Motor neuron (in vitro differentiated cells): ENCODE measurements around the gene PSTK. TPM values are rescaled to one million over a fixed set of nuclear protein-coding genes. Genes with fewer than 3 reads are reported as not detected.

Experiments used
- ATAC-seq, 8 experiments: fragments of 200-7000 bp; cut with Tn5 transposase; replicated peaks in 6 of 8; 2 replicates each; pipeline ENCODE4 v1.8.0; 2021; ENCODE audit warnings: mild to moderate bottlenecking in 8 of 8, moderate library complexity in 8 of 8
- H3K27ac ChIP-seq, 2 donors: fragments of 250-450 bp; sonication (Bioruptor Pico); 2 replicates each; pipeline ENCODE4 v1.9.0; 2021; ENCODE audit warnings: antibody characterized with exemption in 2 of 2, mild to moderate bottlenecking in 2 of 2, moderate library complexity in 1 of 2
- H3K4me1 ChIP-seq, 2 donors: fragments of 250-450 bp; sonication (Bioruptor Pico); replicated peaks in 1 of 2; 2 replicates each; pipeline ENCODE4 v1.6.1; 2021; ENCODE audit warnings: antibody characterized with exemption in 2 of 2, mild to moderate bottlenecking in 2 of 2, moderate library complexity in 1 of 2
- H3K4me3 ChIP-seq, 5 donors: fragments of 250-450 bp; sonication (Bioruptor Pico); 2 replicates each; pipeline ENCODE4 v1.9.0; 2021; ENCODE audit warnings: antibody characterized with exemption in 5 of 5, mild to moderate bottlenecking in 5 of 5, moderate library complexity in 4 of 5
- WGBS, 10 experiments: fragments of 450-650 bp; shearing (Covaris generic); methylation state at CpG; one replicate each; pipeline ENCODE4 v1.0.0; 2022; 5-methylcytosine and 5-hydroxymethylcytosine counted together
- in situ Hi-C, 9 experiments: fragments of 400-800 bp; cut with MboI; loops; one replicate each; pipeline ENCODE4 v1.15.0; 2021; ENCODE audit warnings: low sequenced_read_pairs in 9 of 9, low pct_unique_long_range_greater_than_20kb in 2 of 9; ENCODE audit not compliant: unreplicated experiment in 9 of 9
- total RNA-seq, 8 experiments: library from RNA; unstranded; fragments of 300-600 nt; gene quantifications; 2 replicates each; pipeline versions ENCODE4 v1.2.3 to v1.2.4, GENCODE V29; 2022

The PSTK gene
- total RNA-seq, 8 experiments from 2014 or later: 5.6 to 10.3 (median 9.1) TPM

DNA sequence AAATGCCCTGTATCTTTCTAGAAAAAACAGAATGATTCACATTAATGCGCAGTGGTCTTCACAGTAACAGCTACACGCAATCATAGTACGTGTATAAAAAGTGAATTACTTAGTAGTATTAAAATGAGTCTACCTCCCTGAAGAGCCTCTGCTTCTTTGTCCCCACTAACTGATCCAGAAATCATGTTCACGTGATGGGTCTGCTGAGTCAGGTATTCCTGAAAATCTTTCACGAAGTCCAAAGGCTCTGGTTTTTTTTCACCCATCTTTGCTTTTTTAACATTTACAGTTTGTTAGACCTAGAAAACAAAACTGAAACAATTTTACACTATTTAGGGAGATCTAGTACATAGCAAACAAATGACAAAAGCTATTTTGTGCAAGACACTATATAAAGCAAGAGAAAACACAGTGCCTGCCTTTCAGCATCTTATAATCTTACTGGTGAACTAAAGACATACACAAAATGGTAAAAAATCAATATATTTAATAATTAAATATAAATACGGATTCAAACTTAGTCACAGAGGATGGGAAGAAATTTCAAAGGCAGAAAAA, 18.2 kb downstream of the PSTK start:
- in situ Hi-C loops: no loop called here
- ATAC-seq: no peak
- H3K4me3 ChIP-seq: no peak overlapping the region
- no peak overlapping the region for H3K27ac ChIP-seq
- no peaks in the 10 kb centered on the region for H3K4me1 ChIP-seq
- 74 to 96% (median 90%) methylated on average over 3 to 6 of the region's 6 CpGs for WGBS, 10 experiments

DNA sequence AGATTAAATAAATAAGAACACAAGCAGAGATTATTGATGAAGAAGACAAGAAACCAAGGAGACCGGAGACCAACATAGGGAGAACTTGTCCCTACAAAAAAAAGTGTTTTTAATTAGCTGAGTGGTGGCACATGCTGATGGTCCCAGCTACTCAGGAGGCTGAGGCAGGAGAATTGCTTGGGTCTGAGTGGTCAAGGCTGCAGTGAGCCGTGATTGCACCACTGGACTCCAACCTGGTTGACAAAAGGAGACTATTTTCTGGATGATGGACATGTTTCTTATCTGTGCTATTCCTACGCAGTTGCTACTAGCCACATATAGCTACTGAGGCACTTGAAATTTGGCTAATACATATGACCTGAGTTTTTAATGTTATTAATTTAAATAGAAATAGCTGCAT, 18.7 kb downstream of the PSTK start:
- Histone ChIP-seq H3K4me3 (no peak overlapping the region), H3K27ac (no peak overlapping the region), H3K4me1 (no peaks in the 10 kb centered on the region)
- WGBS, 10 experiments: 85 to 100% (median 95%) methylated on average over 1 to 3 of the region's 3 CpGs; no CpG with 5 or more reads in 1 of the 10 experiments
- in situ Hi-C loops: no loop called here
- ATAC-seq: no peak

DNA sequence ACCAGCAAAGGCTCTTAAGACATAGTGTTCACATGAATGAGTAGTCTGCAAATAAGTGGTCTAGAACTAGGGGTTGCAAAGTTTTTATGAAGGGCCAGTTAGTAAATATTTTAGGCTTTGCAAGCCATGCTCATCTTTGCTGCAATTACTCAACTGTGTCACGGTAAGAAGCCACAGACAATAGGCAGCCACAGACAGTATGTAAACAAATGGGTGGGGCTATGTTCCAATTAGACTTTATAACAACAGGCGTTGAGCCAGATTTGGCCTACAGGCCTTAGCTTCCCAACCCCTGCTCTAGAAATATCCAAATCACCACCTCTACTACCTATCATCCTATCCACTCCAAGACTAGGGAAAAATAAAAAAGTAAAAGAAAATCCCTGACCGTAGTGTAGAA, 19.1 kb downstream of the PSTK start:
- ATAC-seq: peak in 4 of 8 experiments; percentile 52 to 88 (median 70)
- 28 to 100% (median 60%) methylated on average over 1 to 3 of the region's 3 CpGs for WGBS, 10 experiments
- H3K4me1 ChIP-seq: no peaks in the 10 kb centered on the region
- in situ Hi-C loops: no loop called here
- H3K4me3 ChIP-seq: no peak overlapping the region
- no peak overlapping the region for H3K27ac ChIP-seq

DNA sequence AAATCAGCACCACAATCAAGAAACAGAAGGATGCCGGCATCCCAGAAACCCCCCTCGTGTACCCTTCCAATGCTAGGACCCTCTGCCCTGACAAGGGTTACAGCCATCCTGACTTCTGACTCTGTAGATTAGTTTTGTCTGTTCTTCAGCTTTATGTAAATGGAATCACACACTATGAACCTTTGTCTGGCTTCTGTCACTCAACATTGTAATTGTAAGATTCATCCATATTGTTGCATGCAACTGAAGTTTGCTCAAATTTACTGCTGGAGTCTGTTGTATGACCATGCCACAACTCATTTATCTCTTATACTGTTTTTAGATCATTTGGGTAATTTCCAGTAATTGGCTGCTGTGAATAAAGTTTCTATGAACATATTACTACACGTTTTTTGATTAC, 20.0 kb downstream of the PSTK start:
- in situ Hi-C loops: no loop called here
- 20 to 100% (median 79%) methylated on average over 1 to 3 of the region's 3 CpGs for WGBS, 10 experiments
- Histone ChIP-seq H3K4me1 (no peaks in the 10 kb centered on the region), H3K27ac (no peak overlapping the region), H3K4me3 (no peak overlapping the region)
- ATAC-seq: no peak

DNA sequence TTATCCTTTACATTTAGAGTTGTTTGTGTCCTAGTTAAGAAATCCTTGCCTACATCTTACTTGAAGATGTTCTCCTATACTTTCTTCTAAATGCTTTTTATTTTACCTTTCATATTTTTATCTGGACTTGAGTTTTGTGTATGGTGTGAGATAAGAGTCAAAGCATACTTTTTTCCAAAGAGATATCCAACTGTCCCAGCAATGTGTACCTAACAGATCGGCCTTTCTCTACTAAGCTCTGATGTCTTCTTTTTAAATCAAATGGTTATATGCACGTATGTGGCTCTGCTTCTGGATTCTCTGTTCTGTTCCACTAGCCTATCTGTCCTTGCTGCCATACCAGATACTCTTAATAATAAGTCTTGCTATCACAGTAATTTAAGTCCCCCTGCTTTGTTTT, 21.2 kb downstream of the PSTK start:
- in situ Hi-C loops: no loop called here

DNA sequence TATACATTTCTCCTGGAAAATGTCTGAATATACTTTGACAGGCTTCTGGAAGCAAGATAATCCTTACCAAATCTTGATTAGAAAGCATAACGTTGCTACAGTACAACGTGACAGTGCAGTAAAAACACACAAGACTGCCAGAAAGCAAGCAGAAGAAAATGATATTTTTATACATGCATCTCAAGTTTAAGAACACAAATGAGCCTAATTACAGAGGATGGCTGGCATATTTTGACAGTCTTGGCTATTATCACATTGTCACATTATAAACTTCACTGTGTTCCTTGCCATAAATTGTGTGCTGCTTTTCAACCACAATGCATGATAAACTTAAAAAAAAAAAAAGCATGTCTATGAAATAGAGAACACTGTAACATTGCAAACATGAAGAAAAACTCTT, 24.1 kb downstream of the PSTK start:
- Histone ChIP-seq H3K4me1 (peaks cover 5 to 10% of the 10 kb centered on the region in 2 donors), H3K27ac (no peak overlapping the region), H3K4me3 (no peak overlapping the region)
- ATAC-seq: no peak
- in situ Hi-C loops: no loop called here
- 38 to 100% (median 83%) methylated on average over 2 of the region's 2 CpGs for WGBS, 10 experiments

More for the DNA sequence above, 21.2 kb downstream of the PSTK start:
- Histone ChIP-seq H3K4me1 (no peaks in the 10 kb centered on the region), H3K27ac (no peak overlapping the region), H3K4me3 (no peak overlapping the region)
- 84 to 100% (median 94%) methylated on average over 1 to 2 of the region's 2 CpGs for WGBS, 10 experiments
- no peak for ATAC-seq

DNA sequence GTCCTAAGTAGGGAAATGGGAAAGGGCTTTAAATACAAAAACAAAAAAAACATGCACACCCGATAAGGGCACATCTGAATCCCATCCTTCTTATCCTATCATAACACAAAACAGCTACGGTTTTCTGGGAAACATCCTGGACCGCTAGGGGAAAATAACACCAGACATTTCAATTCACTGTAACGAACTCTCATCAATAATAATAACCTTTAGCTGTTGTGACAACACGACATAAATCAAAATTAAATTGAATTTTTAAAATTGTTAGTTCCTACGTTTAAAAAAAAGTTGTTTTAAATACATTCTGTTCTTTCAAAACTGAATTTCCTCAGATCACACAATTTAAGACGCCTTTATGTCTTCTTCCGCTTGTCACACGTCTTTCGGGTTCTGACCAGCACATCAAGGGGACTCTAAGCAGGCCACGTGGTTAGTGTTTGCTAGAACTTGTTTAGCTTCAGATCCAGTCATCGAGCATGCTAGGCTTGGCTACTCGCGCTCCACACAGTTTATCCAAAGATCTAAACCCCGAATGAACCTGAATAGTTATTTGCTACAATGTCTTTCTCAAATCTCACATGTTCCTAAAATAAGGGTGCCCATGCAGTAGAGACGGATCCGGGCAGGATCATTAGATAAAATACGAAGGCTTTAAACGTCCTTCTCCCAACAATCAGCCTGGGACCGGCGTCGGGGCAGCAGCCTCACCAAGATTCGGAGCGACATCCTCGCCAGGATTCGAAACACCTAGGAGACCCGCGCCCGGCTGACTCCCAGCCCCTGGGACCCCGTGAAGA, 27.6 kb downstream of the PSTK start:
- Histone ChIP-seq H3K27ac (peak overlapping the region; percentile 86 to 95), H3K4me1 (peaks cover 8 to 16% of the 10 kb centered on the region in 2 donors), H3K4me3 (peak overlapping the region; percentile 82 to 92 (median 88))
- peak in 6 of 8 experiments; percentile 19 to 50 (median 28) for ATAC-seq
- in situ Hi-C loops: no loop called here
- WGBS, 10 experiments: 0 to 24% (median 8%) methylated on average over 2 to 17 of the region's 30 CpGs

DNA sequence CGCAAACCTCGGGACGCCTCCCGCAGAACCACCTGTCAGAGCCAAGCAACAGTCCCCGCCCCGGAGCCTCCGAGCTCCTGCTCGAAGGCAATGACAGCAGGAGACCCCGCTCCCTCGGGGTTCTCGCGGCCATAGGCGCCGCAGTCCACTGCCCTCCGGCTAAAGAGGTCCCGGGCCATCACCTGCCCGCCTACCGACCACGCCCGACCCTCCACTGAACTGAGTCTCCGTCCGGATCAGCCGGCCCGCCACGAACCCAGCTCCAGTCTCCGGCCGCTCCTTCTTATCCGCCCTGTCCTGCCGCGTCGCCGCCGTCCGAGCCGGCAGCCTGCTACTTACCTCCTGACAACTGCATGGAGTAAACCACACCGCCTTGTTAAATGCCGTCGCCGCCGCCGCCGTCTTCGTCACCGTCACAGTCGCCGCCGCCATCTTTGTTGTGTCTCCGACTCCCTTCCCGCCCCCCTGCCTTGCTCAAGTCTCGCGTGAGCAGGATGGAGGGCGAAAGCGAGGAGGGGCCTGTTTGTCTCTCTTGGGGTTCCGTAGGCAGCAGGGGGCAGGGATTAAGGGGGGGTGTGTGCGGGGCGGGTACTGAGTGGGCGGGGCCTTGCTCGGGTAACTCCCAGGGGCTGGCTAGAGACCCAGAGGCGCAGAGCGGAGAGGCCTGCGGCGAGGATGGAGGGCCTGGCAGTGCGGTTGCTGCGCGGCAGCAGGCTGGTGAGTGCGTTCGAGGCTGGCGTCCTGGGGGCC, 28.3 kb downstream of the PSTK start, which contains the start of the genes ACADSB and IKZF5:
Gene ACADSB, plus strand, starts transcription at position 652 of the 750 bp plus-strand sequence. Its CDS starts 24 bp downstream, at position 676.
Gene IKZF5, minus strand, starts transcription at position 441 of the 750 bp plus-strand sequence. CDS start 10,170 bp downstream, outside the sequence.
- Histone ChIP-seq H3K27ac (peak within 1 kb of the TSS; percentile 86 to 95), H3K4me1 (peaks cover 8 to 16% of the 10 kb centered on the region in 2 donors), H3K4me3 (peak within 1 kb of the TSS; percentile 82 to 92 (median 88))
- peak; percentile 83 to 95 (median 92) for ATAC-seq
- 0 to 2% (median 0%) methylated on average over 3 to 23 of the region's 68 CpGs; no CpG with 5 or more reads in 5 of the 10 experiments for WGBS, 10 experiments
- in situ Hi-C loops: no loop called here

DNA sequence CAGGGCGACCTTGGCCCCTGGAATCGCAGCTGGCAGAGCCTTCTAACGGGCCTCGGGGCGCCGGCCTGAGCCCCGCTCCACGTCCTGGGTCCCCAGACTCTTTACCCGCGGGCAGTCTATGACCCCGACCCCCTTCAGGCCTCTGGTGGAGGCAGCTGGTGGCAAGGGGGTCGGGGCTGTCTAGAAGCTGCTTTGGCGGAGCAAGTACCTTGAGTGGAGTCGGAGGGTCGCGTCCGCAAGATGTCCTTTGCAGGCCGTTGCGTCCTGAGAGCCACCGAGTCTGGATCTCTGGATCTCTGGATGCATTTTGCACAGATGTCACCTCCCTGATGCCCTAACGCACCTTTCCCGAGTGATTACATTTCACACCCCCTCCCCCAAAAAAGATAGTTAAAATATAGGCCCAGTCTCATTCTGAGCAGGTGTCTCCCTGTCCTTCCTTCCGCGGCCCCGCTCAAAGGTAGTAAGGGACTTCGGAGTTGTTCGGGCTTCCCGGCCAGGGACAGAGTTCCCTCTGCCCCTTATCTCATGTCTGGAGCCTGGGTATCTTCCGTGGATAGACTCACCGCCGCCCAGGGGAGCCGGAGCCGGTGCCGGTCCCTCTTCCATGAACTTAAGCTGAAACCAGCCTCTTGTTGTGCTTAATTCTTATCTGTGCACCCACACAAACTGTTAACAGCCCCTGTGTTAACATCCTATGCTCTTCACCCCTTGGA, 29.1 kb downstream of the PSTK start:
- Histone ChIP-seq H3K4me1 (peaks cover 8 to 16% of the 10 kb centered on the region in 2 donors), H3K4me3 (peak overlapping the region; percentile 82 to 92 (median 88)), H3K27ac (peak overlapping the region; percentile 51 to 68)
- 0 to 6% (median 2%) methylated on average over 1 to 12 of the region's 34 CpGs; no CpG with 5 or more reads in 3 of the 10 experiments for WGBS, 10 experiments
- ATAC-seq: peak; percentile 5 to 54 (median 52)
- in situ Hi-C loops: no loop called here

DNA sequence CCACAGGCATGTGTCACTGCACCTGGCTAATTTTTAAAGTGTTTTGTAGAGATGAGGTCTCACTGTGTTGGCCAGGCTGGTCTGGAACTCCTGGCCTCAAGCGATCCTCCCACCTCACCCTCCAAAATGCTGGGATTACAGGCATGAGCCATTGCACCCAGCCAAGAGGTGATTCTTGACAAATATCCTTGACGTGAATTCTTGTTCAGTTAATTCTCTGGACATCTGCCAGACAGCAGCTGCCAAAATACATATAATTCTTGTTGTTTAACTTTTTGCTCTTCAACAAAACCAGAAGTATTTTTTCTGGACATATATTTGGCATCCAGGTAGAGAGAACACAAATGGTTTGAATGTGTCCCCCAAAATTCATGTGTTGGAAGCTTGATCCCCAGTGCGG, 31.8 kb downstream of the PSTK start:
- ATAC-seq: no peak

DNA sequence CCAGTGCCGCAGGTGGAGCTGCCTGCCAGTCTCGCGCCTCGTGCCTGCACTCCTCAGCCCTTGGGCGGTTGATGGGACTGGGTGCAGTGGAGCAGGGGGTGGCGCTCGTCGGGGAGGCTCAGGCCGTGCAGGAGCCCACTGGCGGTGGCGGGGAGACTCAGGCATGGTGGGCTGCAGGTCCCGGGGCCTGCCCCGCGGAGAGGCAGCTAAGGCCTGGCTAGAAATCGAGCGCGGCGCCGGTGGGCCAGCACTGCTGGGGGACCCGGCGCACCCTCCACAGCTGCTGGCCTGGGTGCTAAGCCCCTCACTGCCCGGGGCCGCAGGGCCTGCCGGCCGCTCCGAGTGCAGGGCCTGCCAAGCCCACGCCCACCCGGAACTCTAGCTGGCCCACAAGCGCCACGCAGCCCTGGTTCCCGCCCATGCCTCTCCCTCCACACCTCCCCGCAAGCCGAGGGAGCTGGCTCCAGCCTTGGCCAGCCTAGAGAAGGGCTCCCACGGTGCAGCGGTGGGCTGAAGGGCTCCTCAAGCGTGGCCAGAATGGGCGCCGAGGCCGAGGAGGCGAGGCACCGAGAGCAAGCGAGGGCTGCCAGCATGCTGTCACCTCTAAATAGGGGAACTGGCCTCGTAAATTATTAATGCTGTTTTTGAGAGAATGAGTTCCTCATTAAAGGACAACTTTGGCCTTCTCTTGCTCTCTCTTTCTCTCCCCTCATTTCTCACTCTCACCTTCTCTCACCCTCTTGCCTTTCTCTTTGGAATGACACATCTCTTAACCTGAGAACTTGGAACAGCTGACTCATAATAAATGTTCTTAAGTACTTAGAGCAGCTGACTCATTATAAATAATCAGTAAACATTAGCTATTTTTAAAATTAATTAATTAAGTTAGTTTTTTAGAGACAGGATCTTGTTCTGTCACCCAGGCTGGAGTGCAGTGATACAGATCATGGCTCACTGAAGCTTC, 33.5 kb downstream of the PSTK start:
- H3K27ac ChIP-seq: no peak overlapping the region
- in situ Hi-C loops: no loop called here
- peaks cover 3 to 6% of the 10 kb centered on the region in 2 donors for H3K4me1 ChIP-seq
- ATAC-seq: no peak
- H3K4me3 ChIP-seq: no peak overlapping the region
- WGBS, 10 experiments: 65 to 100% (median 85%) methylated on average over 1 to 12 of the region's 43 CpGs; no CpG with 5 or more reads in 4 of the 10 experiments

More for the DNA sequence above, 31.8 kb downstream of the PSTK start:
- WGBS, 10 experiments: 65 to 100% (median 87%) methylated on average over 1 to 2 of the region's 3 CpGs; no CpG with 5 or more reads in 4 of the 10 experiments
- Histone ChIP-seq H3K27ac (no peak overlapping the region), H3K4me3 (no peak overlapping the region), H3K4me1 (peaks cover 5 to 12% of the 10 kb centered on the region in 2 donors)
- in situ Hi-C loops: no loop called here
